B cell (primary cell): Measurements from ENCODE around the gene TBL1XR1. TPM values are rescaled to one million over a fixed set of nuclear protein-coding genes. Genes with fewer than 3 reads are reported as not detected.

Experiments used
- ATAC-seq: fragments of 200-7000 bp; cut with Tn5 transposase; one replicate; pipeline ENCODE4 v1.10.0; 2021; ENCODE audit warnings: low read depth, mild to moderate bottlenecking, moderate number of reproducible peaks, moderate library complexity
- CTCF ChIA-PET: fragments of 350-600 bp; sonication (Branson Sonifier 250); formaldehyde crosslinking; loops from one replicate; lab custom pipeline; 2021; ENCODE audit warnings: antibody characterized with exemption, inconsistent platforms; lab: Charles Lee
- POLR2A ChIA-PET: fragments of 350-600 bp; sonication (Branson Sonifier 250); formaldehyde crosslinking; loops from one replicate; lab custom pipeline; 2021; ENCODE audit warnings: antibody characterized with exemption; lab: Charles Lee
- DNase-seq: peaks from one replicate; pipeline ENCODE4 v3.0.0; 2013
- H2AFZ ChIP-seq: 2 replicates; pipeline ENCODE4 v1.6.1; 2012; ENCODE audit warnings: mild to moderate bottlenecking, low read depth, low read length; ENCODE audit not compliant: insufficient read depth, poor library complexity, severe bottlenecking
- H3K27ac ChIP-seq, 2 donors: 1 replicate in 1 of 2; 2 replicates in 1 of 2; pipeline ENCODE4 v1.5.1; 2012 to 2013; ENCODE audit warnings: low read length in 2 of 2, mild to moderate bottlenecking in 2 of 2, moderate library complexity in 1 of 2
- H3K27me3 ChIP-seq, 4 experiments: fragments of 200-600 bp in 1 of 4; sonication (generic) in 1 of 4; replicated peaks in 1 of 4; 1 replicate in 2 of 4; 2 replicates in 2 of 4; pipeline versions ENCODE4 v1.6.1 to v1.7.0; 2013 to 2016; ENCODE audit warnings: low read length in 3 of 4, mild to moderate bottlenecking in 2 of 4, mixed read lengths in 1 of 4, moderate library complexity in 1 of 4; ENCODE audit not compliant: insufficient read depth in 4 of 4, control insufficient read depth in 3 of 4; ENCODE audit errors: control extremely low read depth in 1 of 4
- H3K36me3 ChIP-seq, 2 experiments: replicated peaks in 1 of 2; 1 replicate in 1 of 2; 2 replicates in 1 of 2; pipeline versions ENCODE4 v1.6.1 to v1.7.1; 2013; ENCODE audit warnings: low read length in 1 of 2; ENCODE audit not compliant: insufficient read depth in 2 of 2, control insufficient read depth in 1 of 2; ENCODE audit errors: control extremely low read depth in 1 of 2, extremely low read depth in 1 of 2
- H3K4me1 ChIP-seq, 2 donors: fragments of 200-600 bp in 1 of 2; sonication (generic) in 1 of 2; 1 replicate in 1 of 2; 2 replicates in 1 of 2; pipeline versions ENCODE4 v1.5.1 to v1.6.1; 2013 to 2017; ENCODE audit warnings: low read length in 2 of 2; ENCODE audit not compliant: control insufficient read depth in 2 of 2, insufficient read depth in 2 of 2
- H3K4me2 ChIP-seq: replicated peaks from 2 replicates; pipeline ENCODE3; 2012; ENCODE audit warnings: mild to moderate bottlenecking, low read depth, low read length; ENCODE audit not compliant: poor library complexity, severe bottlenecking
- H3K4me3 ChIP-seq, 5 experiments: fragments of 200-600 bp in 1 of 5; sonication (generic) in 1 of 5; 1 replicate in 3 of 5; 2 replicates in 2 of 5; pipeline versions ENCODE4 v1.5.1 to v1.7.0; 2011 to 2016; ENCODE audit warnings: low read length in 4 of 5, mild to moderate bottlenecking in 4 of 5, low read depth in 2 of 5, control low read depth in 1 of 5, moderate library complexity in 1 of 5; ENCODE audit not compliant: insufficient read depth in 1 of 5; ENCODE audit errors: control extremely low read depth in 1 of 5, extremely low read depth in 1 of 5
- H3K79me2 ChIP-seq: fragments of 200-600 bp; sonication (generic); one replicate; pipeline ENCODE4 v1.6.0; 2016; ENCODE audit warnings: low read length; ENCODE audit not compliant: control insufficient read depth, insufficient read depth
- H3K9ac ChIP-seq: fragments of 200-600 bp; sonication (generic); 2 replicates; pipeline ENCODE4 v1.6.1; 2017; ENCODE audit warnings: mild to moderate bottlenecking, low read length, moderate library complexity
- H3K9me3 ChIP-seq, 3 donors: one replicate each; pipeline versions ENCODE4 v1.6.1 to v1.7.1; 2013; ENCODE audit warnings: low read length in 2 of 3; ENCODE audit not compliant: control insufficient read depth in 2 of 3, insufficient read depth in 1 of 3; ENCODE audit errors: control extremely low read depth in 1 of 3
- H4K20me1 ChIP-seq: 2 replicates; pipeline ENCODE4 v1.6.0; 2012; ENCODE audit warnings: mild to moderate bottlenecking, low read length; ENCODE audit not compliant: insufficient read depth, control insufficient read depth, poor library complexity, severe bottlenecking
- H3K27ac Mint-ChIP-seq: one replicate; pipeline ENCODE4 v1.8.0; 2021; ENCODE audit warnings: mixed read lengths
- H3K27me3 Mint-ChIP-seq: one replicate; pipeline ENCODE4 v1.8.0; 2021; ENCODE audit warnings: mixed read lengths
- H3K4me1 Mint-ChIP-seq: one replicate; pipeline ENCODE4 v1.8.0; 2021; ENCODE audit warnings: mixed read lengths
- H3K4me3 Mint-ChIP-seq: one replicate; pipeline ENCODE4 v1.8.0; 2021; ENCODE audit warnings: mixed read lengths
- H3K9me3 Mint-ChIP-seq: one replicate; pipeline ENCODE4 v1.8.0; 2022; ENCODE audit warnings: mixed read lengths; ENCODE audit not compliant: insufficient read depth
- EZH2 ChIP-seq: IDR thresholded peaks from 2 replicates; pipeline ENCODE4 v1.6.1; 2012; ENCODE audit warnings: borderline replicate concordance, low read depth, mild to moderate bottlenecking, moderate library complexity, low read length; ENCODE audit not compliant: insufficient read depth, poor library complexity, severe bottlenecking
- WGBS: methylation state at CpG from one replicate; pipeline ENCODE4 v1.1.5; 2013; ENCODE audit warnings: missing lambda C conversion rate; ENCODE audit not compliant: insufficient coverage; 5-methylcytosine and 5-hydroxymethylcytosine counted together
- intact Hi-C: fragments of 100-400 bp; cut with micrococcal nuclease; formaldehyde crosslinking; loops from one replicate; pipeline ENCODE4 v1.10.0; 2022
- polyA plus RNA-seq: library from polyadenylated mRNA; depleted of rRNA; stranded (reverse); fragments of >200 nt; gene quantifications from 2 replicates; pipeline ENCODE4 v1.2.3, GENCODE V29; 2012
- total RNA-seq, 2 donors: library from RNA; stranded (reverse); fragments of 120-200 nt in 1 of 2; gene quantifications; 1 replicate in 1 of 2; 2 replicates in 1 of 2; pipeline versions ENCODE4 v1.2.3 to v1.2.4, GENCODE V29; 2013 to 2022
- TF ChIP-seq, protein P1 (sequence below): fragments of 200-600 bp; IDR thresholded peaks from one replicate; pipeline ENCODE4 v1.8.0; 2022; ENCODE audit warnings: antibody characterized with exemption, mild to moderate bottlenecking

The TBL1XR1 gene
- total and polyA plus RNA-seq, 2 donors (not counting 1 experiment from before 2014, with no cell fraction given): 17.6 to 128 TPM

DNA sequence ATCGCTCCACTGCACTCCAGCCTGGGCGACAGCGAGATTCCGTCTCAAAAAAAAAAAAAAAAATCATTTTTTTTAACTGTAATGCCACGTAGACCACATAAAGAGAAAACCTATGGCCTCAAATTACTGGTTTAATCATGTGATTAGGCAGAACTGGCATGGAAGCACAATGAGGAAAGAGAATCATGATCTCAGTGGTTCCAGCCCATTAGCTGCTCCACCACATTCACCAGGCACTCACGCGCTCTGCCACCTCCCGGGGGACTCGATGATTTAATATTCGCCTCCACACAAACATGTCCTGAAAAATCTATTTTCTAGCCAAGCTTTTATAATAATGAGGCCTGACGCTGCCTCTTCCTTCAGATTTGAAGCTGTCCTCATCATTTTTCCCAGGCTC, 204.7 kb downstream of the TBL1XR1 start:
- no peak overlapping the region for H2AFZ ChIP-seq
- CTCF ChIA-PET: no interaction called here
- no peak overlapping the region for H3K4me3 ChIP-seq
- H3K27ac ChIP-seq: no peak overlapping the region
- peaks cover 0 to 4% (median 0%) of the 10 kb centered on the region in 3 donors for H3K9me3 ChIP-seq
- no peaks in the 10 kb centered on the region for H3K36me3 ChIP-seq
- no peak overlapping the region for H3K4me2 ChIP-seq
- ATAC-seq: no peak
- Mint-ChIP-seq H3K9me3 (peaks cover 3% of the 10 kb centered on the region), H3K4me1 (no peaks in the 10 kb centered on the region), H3K27me3 (peaks cover 4% of the 10 kb centered on the region), H3K4me3 (no peak overlapping the region), H3K27ac (no peak overlapping the region)
- no peaks in the 10 kb centered on the region for H3K27me3 ChIP-seq
- WGBS: 100% methylated on average over 1 of the region's 11 CpGs
- DNase-seq: no peak
- no peak for TF ChIP-seq EZH2
- TF ChIP-seq, protein P1, sequence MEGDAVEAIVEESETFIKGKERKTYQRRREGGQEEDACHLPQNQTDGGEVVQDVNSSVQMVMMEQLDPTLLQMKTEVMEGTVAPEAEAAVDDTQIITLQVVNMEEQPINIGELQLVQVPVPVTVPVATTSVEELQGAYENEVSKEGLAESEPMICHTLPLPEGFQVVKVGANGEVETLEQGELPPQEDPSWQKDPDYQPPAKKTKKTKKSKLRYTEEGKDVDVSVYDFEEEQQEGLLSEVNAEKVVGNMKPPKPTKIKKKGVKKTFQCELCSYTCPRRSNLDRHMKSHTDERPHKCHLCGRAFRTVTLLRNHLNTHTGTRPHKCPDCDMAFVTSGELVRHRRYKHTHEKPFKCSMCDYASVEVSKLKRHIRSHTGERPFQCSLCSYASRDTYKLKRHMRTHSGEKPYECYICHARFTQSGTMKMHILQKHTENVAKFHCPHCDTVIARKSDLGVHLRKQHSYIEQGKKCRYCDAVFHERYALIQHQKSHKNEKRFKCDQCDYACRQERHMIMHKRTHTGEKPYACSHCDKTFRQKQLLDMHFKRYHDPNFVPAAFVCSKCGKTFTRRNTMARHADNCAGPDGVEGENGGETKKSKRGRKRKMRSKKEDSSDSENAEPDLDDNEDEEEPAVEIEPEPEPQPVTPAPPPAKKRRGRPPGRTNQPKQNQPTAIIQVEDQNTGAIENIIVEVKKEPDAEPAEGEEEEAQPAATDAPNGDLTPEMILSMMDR: no peak
- no peaks in the 10 kb centered on the region for H3K79me2 ChIP-seq
- H3K4me1 ChIP-seq: no peaks in the 10 kb centered on the region
- POLR2A ChIA-PET: no interaction called here
- H3K9ac ChIP-seq: no peak overlapping the region
- H4K20me1 ChIP-seq: no peaks in the 10 kb centered on the region
- intact Hi-C loops: no loop called here

DNA sequence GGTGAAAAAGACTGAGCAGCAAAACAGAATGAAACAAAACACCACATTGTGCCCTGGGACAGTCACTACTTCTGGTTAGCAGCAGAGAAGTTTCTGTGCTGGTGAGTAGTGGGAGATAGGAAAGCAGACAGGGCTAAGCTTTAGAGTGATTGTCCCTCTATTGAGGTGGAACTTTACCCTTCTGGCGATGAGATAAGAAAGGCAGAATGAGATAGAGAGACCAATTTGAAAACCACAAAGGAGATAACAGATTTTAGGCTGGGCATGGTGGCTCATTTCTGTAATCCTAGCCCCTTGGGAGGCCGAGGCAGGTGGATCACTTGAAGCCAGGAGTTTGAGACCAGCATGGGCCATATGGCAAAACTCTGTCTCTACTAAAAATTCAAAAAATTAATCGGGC, 208.5 kb downstream of the TBL1XR1 start:
- no peak overlapping the region for H3K4me2 ChIP-seq
- H3K9ac ChIP-seq: no peak overlapping the region
- ChIA-PET CTCF (no interaction called here), POLR2A (no interaction called here)
- no peaks in the 10 kb centered on the region for H3K79me2 ChIP-seq
- Mint-ChIP-seq H3K27ac (no peak overlapping the region), H3K27me3 (peaks cover 4% of the 10 kb centered on the region), H3K4me1 (no peaks in the 10 kb centered on the region), H3K4me3 (no peak overlapping the region), H3K9me3 (peaks cover 3% of the 10 kb centered on the region)
- TF ChIP-seq EZH2: no peak
- TF ChIP-seq, protein P1: no peak
- intact Hi-C loops: no loop called here
- ATAC-seq (no peak), DNase-seq (no peak)
- H3K9me3 ChIP-seq: peaks cover 0 to 4% (median 0%) of the 10 kb centered on the region in 3 donors
- no peak overlapping the region for H2AFZ ChIP-seq
- H3K4me1 ChIP-seq: no peaks in the 10 kb centered on the region
- no peaks in the 10 kb centered on the region for H4K20me1 ChIP-seq
- H3K27me3 ChIP-seq: no peaks in the 10 kb centered on the region
- no peak overlapping the region for H3K27ac ChIP-seq
- WGBS: 82% methylated on average over 3 of the region's 3 CpGs
- no peaks in the 10 kb centered on the region for H3K36me3 ChIP-seq
- H3K4me3 ChIP-seq: no peak overlapping the region
